ENCODE data around the gene KCNE1.

Gene KCNE1

GRCh38 chr21:34513129-34513675 is 1.2 kb upstream of the KCNE1 start:
- no peak for TF ChIP-seq CTCF (IDR thresholded peaks at IDR 0.05)
- Histone ChIP-seq H3K27ac (no peak overlapping the region), H3K4me3 (no peak overlapping the region)
- no peak for DNase-seq (ENCODE audit: low spot score)

DNA sequence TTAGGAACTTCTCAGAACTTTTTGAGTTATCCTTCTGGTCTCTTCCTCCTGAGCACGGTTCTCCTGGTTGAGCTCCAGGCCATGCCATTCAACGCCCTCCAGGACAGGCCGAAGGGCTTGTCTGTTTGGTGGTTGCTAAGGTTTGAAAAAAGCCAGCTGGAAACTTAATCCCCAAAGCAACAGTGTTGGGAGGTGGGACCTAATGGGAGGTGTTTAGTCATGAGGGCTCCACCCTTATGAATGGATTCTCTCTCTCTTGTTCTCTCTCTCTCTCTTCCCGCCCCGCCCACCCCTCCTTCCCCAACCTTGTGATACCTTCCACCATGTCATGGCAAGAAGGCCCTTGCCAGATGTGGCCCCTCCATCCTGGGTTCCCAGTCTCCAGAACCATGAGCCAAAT is 829 bp downstream of the KCNE1 start:
- DNase-seq (ENCODE audit: low spot score): no peak
- no peak for TF ChIP-seq CTCF (IDR thresholded peaks at IDR 0.05)
- Histone ChIP-seq H3K4me3 (peak overlapping the region; percentile 42), H3K27ac (peak overlapping the region in 1 of 2 donors; percentile 84)

DNA sequence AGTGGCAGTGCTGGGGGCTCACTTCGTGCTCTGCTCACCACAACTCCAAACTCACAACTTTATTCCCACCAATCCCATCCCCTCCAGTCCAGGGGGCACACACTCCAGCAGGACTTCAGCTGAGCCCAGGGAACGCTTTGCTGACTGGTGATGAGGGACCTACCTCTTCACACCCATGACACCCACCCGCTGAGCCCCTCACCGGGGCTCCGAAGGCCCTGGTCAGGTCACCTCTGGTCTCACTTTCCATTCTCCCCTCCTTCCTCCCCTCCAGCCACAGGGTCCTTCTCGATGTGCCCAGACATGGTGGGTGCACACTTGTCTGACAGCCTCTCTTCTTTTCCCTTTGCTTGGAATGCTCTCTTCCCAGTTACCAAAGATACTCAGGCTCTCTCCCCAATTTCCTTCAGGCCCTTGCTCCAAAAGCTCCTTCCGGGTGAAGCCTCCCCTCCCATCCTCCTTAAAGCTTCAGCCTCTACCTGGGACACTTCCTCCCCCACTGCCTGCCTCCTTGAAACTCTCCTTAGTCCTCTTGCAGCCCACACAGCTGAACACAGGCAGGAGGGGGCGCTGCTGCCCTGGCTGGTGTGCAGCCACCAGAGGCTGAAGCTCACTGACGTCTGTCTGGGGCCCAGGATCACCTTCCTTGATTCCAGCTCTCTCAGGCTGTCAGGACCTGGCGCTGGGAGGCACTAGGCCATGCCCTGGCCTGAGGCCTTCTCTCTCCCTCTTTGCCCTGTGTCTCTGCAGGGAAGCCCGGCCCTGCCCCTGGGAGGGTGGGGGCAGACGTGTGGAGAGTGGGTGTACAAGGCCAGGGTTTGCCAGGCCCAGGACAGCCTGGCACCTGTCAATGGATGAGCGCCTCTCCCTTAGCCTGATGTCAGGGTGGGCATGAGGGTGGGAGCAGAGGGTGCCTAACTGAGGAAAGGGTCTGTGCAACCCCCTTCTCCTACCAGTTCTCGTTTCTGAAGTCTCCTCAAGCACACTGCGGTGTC is 1.6 kb downstream of the KCNE1 start:
- peak; percentile 49 for TF ChIP-seq CTCF (IDR thresholded peaks at IDR 0.05)
- DNase-seq (ENCODE audit: low spot score): peak; percentile 83
- Histone ChIP-seq H3K4me3 (peak overlapping the region; percentile 42), H3K27ac (no peak overlapping the region)

DNA sequence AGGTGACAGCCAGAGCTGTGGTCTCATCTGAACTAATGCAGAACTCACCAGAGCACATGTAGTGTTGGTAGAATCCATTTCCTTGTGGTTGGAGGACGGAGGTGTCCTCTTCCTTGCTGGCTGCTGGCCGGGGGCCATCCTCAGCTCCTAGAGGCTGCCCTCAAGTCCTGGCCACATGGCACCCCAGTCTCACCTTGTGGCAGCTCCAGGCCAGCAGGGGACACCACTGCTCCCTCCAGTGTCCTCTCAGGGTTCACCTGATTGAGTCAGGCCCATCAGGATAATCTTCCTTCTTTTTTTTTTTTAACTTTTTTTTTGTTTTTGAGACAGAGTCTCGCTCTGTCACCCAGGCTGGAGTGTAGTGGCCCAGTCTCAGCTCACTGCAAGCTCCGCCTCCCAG is 2.9 kb downstream of the KCNE1 start:
- Histone ChIP-seq H3K4me3 (no peak overlapping the region), H3K27ac (no peak overlapping the region)
- TF ChIP-seq CTCF (IDR thresholded peaks at IDR 0.05): no peak
- no peak for DNase-seq (ENCODE audit: low spot score)

DNA sequence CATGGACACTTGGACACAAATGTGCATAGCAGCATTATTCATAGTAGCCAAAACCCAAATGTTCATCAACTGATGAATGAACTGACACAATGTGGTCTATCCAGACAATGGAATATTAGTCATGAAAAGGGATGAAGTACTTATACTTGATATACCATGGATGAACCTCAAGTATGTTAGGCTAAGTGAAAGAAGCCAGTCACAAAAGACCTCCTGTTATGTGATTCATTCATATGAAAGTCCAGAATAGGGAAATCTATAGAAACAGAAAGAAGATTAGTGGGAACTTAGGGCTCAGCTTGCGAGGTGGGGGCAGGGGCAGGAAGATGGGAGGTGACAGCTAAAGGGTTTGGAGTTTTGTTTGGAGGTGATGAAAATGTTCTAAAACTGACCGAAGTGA is 7.4 kb downstream of the KCNE1 start:
- no peak for TF ChIP-seq CTCF (IDR thresholded peaks at IDR 0.05)

DNA sequence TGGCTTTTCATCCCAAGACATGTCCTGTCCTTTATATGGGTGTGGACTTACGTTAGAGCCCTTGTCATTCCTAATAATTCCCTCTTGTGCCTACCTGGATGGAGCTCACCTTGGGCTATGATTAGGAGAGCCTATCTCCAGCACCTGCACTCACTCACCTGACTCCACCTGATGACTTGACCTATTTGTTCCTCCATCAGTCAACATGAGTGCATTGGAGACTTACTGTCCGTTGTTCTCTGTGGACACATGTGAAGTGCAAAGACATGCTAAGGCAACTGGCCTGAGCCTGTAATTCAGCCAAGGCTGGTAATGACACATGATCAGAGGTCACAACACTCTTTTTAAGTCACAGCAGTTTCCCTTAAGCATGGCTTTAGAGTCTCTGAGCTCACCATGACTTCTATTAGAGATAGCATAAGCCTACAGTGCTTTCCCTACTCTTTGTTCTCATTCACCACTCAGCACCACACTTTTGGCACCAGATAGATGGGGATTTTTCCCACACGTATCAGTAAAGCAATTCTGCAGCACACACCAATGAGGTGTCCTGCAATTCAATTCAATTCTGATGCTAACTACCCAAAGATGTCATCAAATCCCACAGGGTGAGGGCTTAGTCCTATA is 9.4 kb downstream of the KCNE1 start:
- no peak for TF ChIP-seq CTCF (IDR thresholded peaks at IDR 0.05)
- H3K27ac ChIP-seq: no peak overlapping the region
- H3K4me3 ChIP-seq: no peak overlapping the region
- no peak for DNase-seq (ENCODE audit: low spot score)

More for the DNA sequence above, 7.4 kb downstream of the KCNE1 start:
- Histone ChIP-seq H3K27ac (no peak overlapping the region), H3K4me3 (no peak overlapping the region)
- no peak for DNase-seq (ENCODE audit: low spot score)

All from coronary artery (tissue), 2 donors.